ENCODE results near the gene LPAR3. TPM values are rescaled to one million over a fixed set of nuclear protein-coding genes. Genes with fewer than 3 reads are reported as not detected.

Gene LPAR3
- 10 to 100 TPM in 2 of 4 donors, 1 to 10 TPM in 1, not detected in 1; 2.2 to 23.6 (median 13.5) TPM for total RNA-seq

GRCh38 chr1:84892705-84893618, at the start of gene LPAR3:
LPAR3 (minus strand) TSS chr1:84893206; CDS start chr1:84866120, 27,086 bp downstream.
- intact Hi-C loops (cut with DNase I; ENCODE audit: low total_unique reads): no loop called here
- TF ChIP-seq POLR2A (IDR thresholded peaks at IDR 0.05): peak in 1 of 2 donors; percentile 19
- TF ChIP-seq, protein P1, sequence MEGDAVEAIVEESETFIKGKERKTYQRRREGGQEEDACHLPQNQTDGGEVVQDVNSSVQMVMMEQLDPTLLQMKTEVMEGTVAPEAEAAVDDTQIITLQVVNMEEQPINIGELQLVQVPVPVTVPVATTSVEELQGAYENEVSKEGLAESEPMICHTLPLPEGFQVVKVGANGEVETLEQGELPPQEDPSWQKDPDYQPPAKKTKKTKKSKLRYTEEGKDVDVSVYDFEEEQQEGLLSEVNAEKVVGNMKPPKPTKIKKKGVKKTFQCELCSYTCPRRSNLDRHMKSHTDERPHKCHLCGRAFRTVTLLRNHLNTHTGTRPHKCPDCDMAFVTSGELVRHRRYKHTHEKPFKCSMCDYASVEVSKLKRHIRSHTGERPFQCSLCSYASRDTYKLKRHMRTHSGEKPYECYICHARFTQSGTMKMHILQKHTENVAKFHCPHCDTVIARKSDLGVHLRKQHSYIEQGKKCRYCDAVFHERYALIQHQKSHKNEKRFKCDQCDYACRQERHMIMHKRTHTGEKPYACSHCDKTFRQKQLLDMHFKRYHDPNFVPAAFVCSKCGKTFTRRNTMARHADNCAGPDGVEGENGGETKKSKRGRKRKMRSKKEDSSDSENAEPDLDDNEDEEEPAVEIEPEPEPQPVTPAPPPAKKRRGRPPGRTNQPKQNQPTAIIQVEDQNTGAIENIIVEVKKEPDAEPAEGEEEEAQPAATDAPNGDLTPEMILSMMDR (IDR thresholded peaks at IDR 0.05): no peak
- Histone ChIP-seq H3K36me3 (no peaks in the 10 kb centered on the region), H3K4me1 (peaks cover 0 to 6% of the 10 kb centered on the region in 2 donors), H3K4me3 (peak within 1 kb of the TSS in 1 of 2 donors; percentile 11), H3K9me3 (no peaks in the 10 kb centered on the region), H3K27me3 (peaks cover 0 to 7% of the 10 kb centered on the region in 2 donors), H3K27ac (no peak within 1 kb of the TSS)
- no peak for DNase-seq

GRCh38 chr1:84941843-84942242, 48.8 kb upstream of the LPAR3 start:
- Histone ChIP-seq H3K9me3 (no peaks in the 10 kb centered on the region), H3K27me3 (no peaks in the 10 kb centered on the region), H3K4me3 (no peak overlapping the region), H3K36me3 (no peaks in the 10 kb centered on the region), H3K27ac (no peak overlapping the region), H3K4me1 (no peaks in the 10 kb centered on the region)
- DNase-seq: no peak
- intact Hi-C loops (cut with DNase I; ENCODE audit: low total_unique reads): loop anchor here (5.0 kb wide), 1 partner anchor 310 kb away; no protein-coding TSS in a partner anchor
- no peak for TF ChIP-seq POLR2A (IDR thresholded peaks at IDR 0.05)
- TF ChIP-seq, protein P1 (IDR thresholded peaks at IDR 0.05): no peak

GRCh38 chr1:84940481-84940880, 47.5 kb upstream of the LPAR3 start:
- TF ChIP-seq POLR2A (IDR thresholded peaks at IDR 0.05): no peak
- TF ChIP-seq, protein P1 (IDR thresholded peaks at IDR 0.05): no peak
- intact Hi-C loops (cut with DNase I; ENCODE audit: low total_unique reads): loop anchor here (5.0 kb wide), 1 partner anchor 312 kb away; no protein-coding TSS in a partner anchor
- no peak overlapping the region for H3K4me3 ChIP-seq
- no peaks in the 10 kb centered on the region for H3K9me3 ChIP-seq
- H3K27me3 ChIP-seq: peaks cover 0 to 5% of the 10 kb centered on the region in 2 donors
- H3K36me3 ChIP-seq: no peaks in the 10 kb centered on the region
- DNase-seq: no peak
- no peak overlapping the region for H3K27ac ChIP-seq
- no peaks in the 10 kb centered on the region for H3K4me1 ChIP-seq

DNA sequence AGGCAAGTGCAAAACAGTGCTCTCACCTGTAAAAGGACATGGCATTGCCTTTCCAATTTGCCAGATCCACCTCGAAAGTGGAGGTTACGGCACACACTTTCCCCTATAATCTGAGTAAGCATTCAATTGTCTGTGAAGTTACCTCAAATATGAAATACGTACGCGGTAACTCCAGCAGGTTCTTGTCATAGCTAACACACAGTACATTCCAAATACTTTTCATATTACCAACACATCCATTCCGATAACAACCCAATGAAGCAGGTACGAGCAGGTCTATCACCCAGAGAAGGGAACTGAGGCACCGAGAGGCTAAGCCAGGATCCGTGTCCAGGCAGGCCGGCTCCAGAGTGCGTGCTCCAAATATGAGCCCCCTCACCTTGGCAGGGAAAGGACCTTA, 46.8 kb upstream of the LPAR3 start:
- no peak overlapping the region for H3K4me3 ChIP-seq
- intact Hi-C loops (cut with DNase I; ENCODE audit: low total_unique reads): loop anchor here (5.0 kb wide), 1 partner anchor 313 kb away; no protein-coding TSS in a partner anchor
- DNase-seq: no peak
- H3K9me3 ChIP-seq: no peaks in the 10 kb centered on the region
- H3K27me3 ChIP-seq: peaks cover 0 to 11% of the 10 kb centered on the region in 2 donors
- TF ChIP-seq, protein P1 (IDR thresholded peaks at IDR 0.05): no peak
- TF ChIP-seq POLR2A (IDR thresholded peaks at IDR 0.05): no peak
- no peaks in the 10 kb centered on the region for H3K36me3 ChIP-seq
- H3K27ac ChIP-seq: no peak overlapping the region
- no peaks in the 10 kb centered on the region for H3K4me1 ChIP-seq

- Histone ChIP-seq H3K27ac (no peak overlapping the region), H3K4me1 (no peaks in the 10 kb centered on the region), H3K4me3 (no peak overlapping the region), H3K27me3 (peaks cover 0 to 11% of the 10 kb centered on the region in 2 donors), H3K36me3 (no peaks in the 10 kb centered on the region), H3K9me3 (no peaks in the 10 kb centered on the region)
- intact Hi-C loops (cut with DNase I; ENCODE audit: low total_unique reads): no loop called here
- no peak for DNase-seq
- no peak for TF ChIP-seq POLR2A (IDR thresholded peaks at IDR 0.05)
- TF ChIP-seq, protein P1 (IDR thresholded peaks at IDR 0.05): no peak
These were observed 46.1 kb upstream of the LPAR3 start for GRCh38 chr1:84939151-84939550.
